HuH-7 (cell line): ENCODE results near the gene MBD1.
A peak's percentile ranks its signal among the peaks of the same experiment; 100 is the strongest.
"Not testable (repeated sequence)": the region's sequence is repeated elsewhere in the genome, so short reads cannot be mapped to it uniquely, and the experiment has no call there.

ENCODE experiments used
- DNase-seq: peaks from one replicate; pipeline ENCODE4 v3.0.0; 2011; ENCODE audit warnings: low spot score

The MBD1 gene

DNA sequence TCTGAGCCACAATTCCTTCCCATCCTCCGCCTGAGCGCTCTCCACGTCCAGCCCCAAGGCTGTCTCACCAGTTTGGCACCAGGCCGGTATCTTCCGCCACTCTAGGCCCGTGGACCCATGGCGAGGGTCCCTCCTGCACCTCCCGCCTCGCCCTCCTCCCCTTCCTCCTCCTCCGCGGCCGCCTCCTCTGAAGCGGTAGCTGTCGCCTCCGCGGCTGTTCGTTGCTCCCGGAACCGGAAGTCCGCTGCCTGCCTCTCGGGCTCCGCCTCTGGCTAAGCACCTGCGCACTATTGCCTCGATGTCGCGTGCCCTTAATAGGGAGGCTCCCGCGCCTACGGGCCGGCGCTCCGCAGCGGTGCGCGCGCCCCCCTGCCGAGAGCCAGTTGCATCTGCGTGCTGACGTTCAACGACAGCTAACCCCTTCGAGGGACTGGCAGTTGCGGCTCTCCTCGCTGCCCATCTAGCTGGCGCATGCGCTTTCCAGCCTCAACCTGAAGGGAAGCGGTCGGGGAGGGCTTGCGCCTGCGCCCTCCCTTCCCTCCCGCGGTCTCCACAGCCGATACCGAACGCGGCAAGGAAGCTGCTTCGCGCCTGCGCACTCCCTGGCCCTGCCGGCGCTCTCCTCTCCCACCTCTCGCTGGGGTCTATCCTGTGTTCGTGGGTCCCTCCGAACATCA, at the start of gene MBD1:
TSS of gene MBD1 (minus strand) at position 229 of the 677 bp plus-strand sequence. CDS start 1,531 bp downstream, outside the sequence.
- DNase-seq = peak; percentile 97

- DNase-seq = no peak
Measured at GRCh38 chr18:50330176-50330575, 48.9 kb upstream of the MBD1 start.

- no peak for DNase-seq
Measured at GRCh38 chr18:50327983-50328382, 46.7 kb upstream of the MBD1 start.

GRCh38 chr18:50320719-50321118, 39.4 kb upstream of the MBD1 start:
- no peak for DNase-seq

GRCh38 chr18:50315100-50315871, 34.0 kb upstream of the MBD1 start:
- DNase-seq = no peak

GRCh38 chr18:50313873-50314460, 32.6 kb upstream of the MBD1 start:
- DNase-seq = no peak

DNA sequence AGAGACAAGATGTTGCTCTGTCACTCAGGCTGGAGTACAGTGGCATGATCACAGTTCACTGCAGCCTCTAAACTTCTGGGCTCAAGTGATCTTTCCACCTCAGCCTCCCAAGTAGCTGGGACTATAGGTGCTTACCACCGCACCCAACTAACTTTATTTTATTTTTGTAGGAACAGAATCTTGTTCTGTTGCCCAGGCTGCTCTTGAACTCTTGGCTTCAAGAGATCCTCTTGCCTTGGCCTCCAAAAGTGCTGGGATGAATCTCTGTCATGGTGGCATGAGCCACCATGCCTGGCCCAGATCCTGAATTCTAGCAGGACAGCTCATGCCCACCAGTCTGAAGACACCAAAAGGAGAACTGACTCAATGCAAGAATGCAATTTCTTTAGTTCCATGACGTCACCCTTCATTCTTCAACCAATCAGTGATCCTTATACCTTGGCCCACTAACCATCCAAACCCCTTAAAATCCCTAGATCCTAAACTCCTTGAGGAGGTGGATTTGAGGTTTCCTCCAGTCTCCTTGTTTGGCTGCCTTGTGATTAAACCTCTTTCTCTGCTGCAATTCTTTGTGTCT, 31.8 kb upstream of the MBD1 start:
- no peak for DNase-seq

DNA sequence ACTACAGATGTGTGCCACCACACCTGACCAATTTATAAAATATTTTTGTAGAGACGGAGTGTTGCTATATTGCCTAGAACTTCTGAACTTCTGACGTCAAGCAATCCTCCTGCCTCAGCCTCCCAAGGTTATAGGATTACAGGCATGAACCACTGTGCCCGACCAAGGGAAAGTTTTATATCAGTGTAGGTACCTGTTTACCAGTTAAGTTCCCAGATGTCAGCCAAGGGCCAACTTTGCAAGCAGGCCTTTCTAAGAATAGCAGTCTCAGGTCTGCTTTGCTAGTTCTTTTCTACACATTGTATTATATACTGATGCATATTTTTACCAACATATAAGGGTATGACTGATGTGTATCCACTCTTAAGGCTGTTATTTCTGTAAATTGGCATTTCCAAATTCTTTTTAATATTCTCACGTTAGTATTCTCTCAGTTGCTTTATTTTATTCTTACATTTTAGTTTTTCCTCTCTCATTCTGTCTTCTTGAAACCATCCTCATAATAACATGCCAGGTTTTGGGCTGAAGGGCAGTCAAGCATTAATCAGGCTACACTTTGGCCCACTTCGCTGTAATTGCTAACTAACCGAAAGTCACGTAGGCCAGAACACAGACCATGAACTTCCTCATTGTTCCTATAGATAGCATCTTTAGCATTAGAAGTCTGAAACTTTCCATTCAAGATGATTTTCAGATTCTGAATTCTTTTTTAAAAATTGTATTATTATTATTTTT, 31.1 kb upstream of the MBD1 start:
- DNase-seq = no peak

- no peak for DNase-seq
Measured at GRCh38 chr18:50311650-50312049, 30.3 kb upstream of the MBD1 start.

GRCh38 chr18:50310080-50310479, 28.8 kb upstream of the MBD1 start:
- no peak for DNase-seq

GRCh38 chr18:50308851-50309250, 27.5 kb upstream of the MBD1 start:
- DNase-seq = not testable (repeated sequence)

GRCh38 chr18:50307738-50308470, 26.6 kb upstream of the MBD1 start:
- DNase-seq = peak; percentile 89

GRCh38 chr18:50307400-50307737, 26.0 kb upstream of the MBD1 start:
- DNase-seq = no peak

GRCh38 chr18:50306944-50307343, 25.6 kb upstream of the MBD1 start:
- DNase-seq = no peak

DNA sequence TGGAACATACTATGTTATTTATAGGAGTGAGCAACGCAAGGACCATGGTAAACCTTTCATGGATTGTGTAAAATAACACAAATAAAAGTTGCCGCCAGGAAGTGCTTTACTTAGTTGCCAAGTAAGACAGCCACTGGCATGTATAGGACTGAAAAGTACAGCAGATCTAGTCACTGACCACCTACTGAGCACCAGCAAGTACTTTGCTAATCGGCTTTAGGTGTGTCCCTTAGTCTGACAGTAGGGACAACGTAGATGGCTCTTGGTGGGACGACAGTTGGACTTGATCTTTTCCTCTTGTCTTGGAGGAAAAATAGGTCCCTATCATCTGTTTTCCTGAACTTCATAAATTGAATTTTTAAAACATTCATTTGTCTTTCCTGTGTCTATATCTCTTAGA, 19.8 kb upstream of the MBD1 start:
- DNase-seq = no peak

GRCh38 chr18:50299626-50300388, 18.5 kb upstream of the MBD1 start:
- DNase-seq = no peak

- no peak for DNase-seq
Measured at GRCh38 chr18:50298443-50299284, 17.3 kb upstream of the MBD1 start.

GRCh38 chr18:50297621-50298442, 16.5 kb upstream of the MBD1 start:
- DNase-seq = no peak

- no peak for DNase-seq
Measured at GRCh38 chr18:50293039-50293438, 11.7 kb upstream of the MBD1 start.
